ENCODE data around the gene SP7.

DNA sequence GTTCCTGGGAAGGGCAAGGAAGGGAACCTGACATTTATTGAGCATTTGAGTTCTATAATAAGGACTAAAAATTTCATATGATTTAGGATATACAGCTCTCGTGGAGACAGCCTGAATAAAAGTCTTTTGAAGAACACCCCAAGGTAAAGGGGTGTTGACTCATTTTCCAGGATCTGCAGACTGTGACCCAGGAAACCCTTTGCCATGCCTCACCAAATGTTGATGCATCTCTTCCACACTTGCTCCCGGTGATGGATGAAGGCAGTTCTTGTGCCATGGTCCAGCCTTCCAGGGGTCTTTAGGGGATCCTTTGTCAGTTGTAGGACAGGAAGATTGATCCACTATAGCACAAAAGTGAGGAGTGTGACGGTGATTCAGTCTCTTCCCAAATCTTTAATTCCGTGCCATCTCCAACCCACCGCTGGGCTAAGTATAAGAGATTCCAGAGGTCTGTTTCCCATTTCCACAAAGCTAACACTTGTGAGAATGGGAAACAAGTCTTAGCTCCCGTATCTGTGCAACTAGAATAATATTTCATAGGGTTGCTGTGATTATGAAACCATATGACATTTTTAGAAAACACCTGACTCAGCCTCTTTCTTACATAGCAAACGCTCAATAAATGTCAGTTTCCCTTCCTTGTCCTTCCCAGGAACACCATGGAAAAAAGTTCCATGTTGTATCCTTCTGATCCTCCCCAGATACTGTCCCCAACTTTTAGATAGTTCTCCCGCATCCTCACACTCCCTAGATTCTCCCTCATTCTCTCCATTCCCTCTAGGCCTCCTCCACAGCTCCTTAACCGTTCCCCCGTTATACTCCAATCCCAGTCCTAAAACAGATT lies 15.6 kb downstream of the SP7 start:
- TF ChIP-seq CTCF (conservative IDR thresholded peaks at IDR 0.05; ENCODE audit: low read length) (no peak), EZH2phosphoT487 (IDR thresholded peaks at IDR 0.05; ENCODE audit: borderline replicate concordance) (no peak)

Data from Loucy (cell line).